AG04450 (cell line): ENCODE results near the gene TNFRSF17. TPM values are rescaled to one million over a fixed set of nuclear protein-coding genes. Genes with fewer than 3 reads are reported as not detected.
A peak's percentile ranks its signal among the peaks of the same experiment; 100 is the strongest.

Source experiments
- CTCF ChIA-PET: fragments of 300-600, 350-600 bp; formaldehyde crosslinking; extraction: SDS; loops from one replicate; lab custom pipeline; 2022; ENCODE audit warnings: antibody characterized with exemption, inconsistent platforms; lab: Charles Lee
- POLR2A ChIA-PET: fragments of 350-600 bp; formaldehyde crosslinking; extraction: SDS; loops from one replicate; lab custom pipeline; 2021; ENCODE audit warnings: antibody characterized with exemption, inconsistent platforms; lab: Yijun Ruan, JAX
- DNase-seq: peaks from one replicate; pipeline ENCODE4 v3.0.0-alpha.2; 2011; ENCODE audit warnings: low read depth, low spot score
- H3K27ac ChIP-seq: one replicate; pipeline ENCODE4 v1.5.1; 2012; ENCODE audit warnings: low read depth, low read length, control low read depth
- H3K27me3 ChIP-seq: one replicate; pipeline ENCODE4 v1.6.0; 2012; ENCODE audit warnings: low read length; ENCODE audit not compliant: control insufficient read depth, insufficient read depth
- H3K4me3 ChIP-seq: 2 replicates; pipeline ENCODE4 v1.5.1; 2011; ENCODE audit warnings: mild to moderate bottlenecking, low read depth, low read length, control low read depth
- H3K9me3 ChIP-seq: 2 replicates; pipeline ENCODE4 v1.5.1; 2012; ENCODE audit warnings: low read length; ENCODE audit not compliant: control insufficient read depth, insufficient read depth
- polyA plus RNA-seq: library from polyadenylated mRNA; depleted of rRNA; stranded (reverse); fragments of >200 nt; gene quantifications from 2 replicates; pipeline ENCODE4 v1.2.3, GENCODE V29; 2011
- TF ChIP-seq, protein P1 (sequence below): IDR thresholded peaks from 2 replicates; pipeline ENCODE4 v1.5.1; 2011; ENCODE audit warnings: low read depth, low read length, control low read depth, inconsistent platforms

The TNFRSF17 gene
- polyA plus RNA-seq, 1 experiment: not detected

DNA sequence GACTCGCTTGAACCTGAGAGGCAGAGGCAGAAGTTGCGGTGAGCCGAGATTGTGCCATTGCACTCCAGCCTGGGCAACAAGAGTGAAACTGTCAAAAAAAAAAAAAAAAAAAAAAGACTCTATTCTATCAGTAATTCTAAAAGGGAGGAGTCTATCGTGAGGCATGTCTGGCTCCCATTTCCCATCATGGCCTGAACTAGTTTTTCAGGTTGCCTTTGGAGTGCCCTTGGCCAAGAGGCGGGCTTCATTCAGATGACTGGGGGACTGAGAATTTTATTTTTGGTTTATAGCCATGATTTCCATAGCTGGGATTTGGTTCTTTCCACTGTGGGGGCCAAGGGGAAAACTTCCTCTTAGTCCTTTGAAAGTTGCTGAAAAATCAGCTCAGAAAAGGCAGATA, 8.1 kb downstream of the TNFRSF17 start:
- POLR2A ChIA-PET: no interaction called here
- no peak overlapping the region for H3K4me3 ChIP-seq
- no peak for DNase-seq

DNA sequence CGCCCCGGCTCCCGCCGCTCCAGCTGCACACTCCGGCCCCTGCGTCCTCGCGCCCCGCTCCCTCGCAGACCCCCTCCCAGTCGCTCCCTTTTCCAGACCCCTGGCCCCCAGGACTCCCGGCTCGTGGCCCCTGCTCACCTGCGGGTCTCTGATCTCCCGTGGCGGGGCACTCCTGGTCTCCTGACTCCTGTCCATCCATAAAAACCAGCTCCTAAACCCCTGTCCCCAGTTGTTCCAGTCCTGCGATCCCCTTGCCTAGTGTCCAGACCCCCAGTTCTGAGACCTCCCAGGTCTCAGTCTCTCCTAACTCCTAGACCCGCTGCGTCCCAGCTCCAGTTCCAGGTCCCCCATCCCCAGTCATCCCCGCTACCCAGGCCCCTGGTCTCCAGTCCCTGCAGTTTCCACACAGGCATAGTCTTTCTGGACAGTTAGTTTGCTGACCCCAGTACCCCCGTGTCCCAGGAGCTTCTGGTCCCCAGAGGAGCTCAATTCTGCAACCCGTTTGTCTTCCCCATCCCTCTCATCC, 11.9 kb downstream of the TNFRSF17 start:
- peak overlapping the region; percentile 76 for H3K4me3 ChIP-seq
- TF ChIP-seq, protein P1, sequence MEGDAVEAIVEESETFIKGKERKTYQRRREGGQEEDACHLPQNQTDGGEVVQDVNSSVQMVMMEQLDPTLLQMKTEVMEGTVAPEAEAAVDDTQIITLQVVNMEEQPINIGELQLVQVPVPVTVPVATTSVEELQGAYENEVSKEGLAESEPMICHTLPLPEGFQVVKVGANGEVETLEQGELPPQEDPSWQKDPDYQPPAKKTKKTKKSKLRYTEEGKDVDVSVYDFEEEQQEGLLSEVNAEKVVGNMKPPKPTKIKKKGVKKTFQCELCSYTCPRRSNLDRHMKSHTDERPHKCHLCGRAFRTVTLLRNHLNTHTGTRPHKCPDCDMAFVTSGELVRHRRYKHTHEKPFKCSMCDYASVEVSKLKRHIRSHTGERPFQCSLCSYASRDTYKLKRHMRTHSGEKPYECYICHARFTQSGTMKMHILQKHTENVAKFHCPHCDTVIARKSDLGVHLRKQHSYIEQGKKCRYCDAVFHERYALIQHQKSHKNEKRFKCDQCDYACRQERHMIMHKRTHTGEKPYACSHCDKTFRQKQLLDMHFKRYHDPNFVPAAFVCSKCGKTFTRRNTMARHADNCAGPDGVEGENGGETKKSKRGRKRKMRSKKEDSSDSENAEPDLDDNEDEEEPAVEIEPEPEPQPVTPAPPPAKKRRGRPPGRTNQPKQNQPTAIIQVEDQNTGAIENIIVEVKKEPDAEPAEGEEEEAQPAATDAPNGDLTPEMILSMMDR: no peak
- CTCF ChIA-PET: interaction anchor here (1.2 to 1.6 kb wide), 2 partner anchors 9 to 91 kb away, joined by 6 to 12 read pairs; no protein-coding TSS in a partner anchor
- no peak for DNase-seq
- H3K27me3 ChIP-seq: no peaks in the 10 kb centered on the region
- H3K9me3 ChIP-seq: no peaks in the 10 kb centered on the region; the same call in 1 of the 2 replicates
- POLR2A ChIA-PET: interaction anchor here (0.7 to 1.6 kb wide), 6 partner anchors 9 to 233 kb away, joined by 3 to 9 read pairs (median 4); no protein-coding TSS in a partner anchor
- peak overlapping the region; percentile 65 for H3K27ac ChIP-seq

More for the DNA sequence above, 8.1 kb downstream of the TNFRSF17 start:
- H3K27me3 ChIP-seq: no peaks in the 10 kb centered on the region
- CTCF ChIA-PET: interaction anchor here (1.0 to 2.8 kb wide), 3 partner anchors 14 to 95 kb away, joined by 3 to 26 read pairs (median 5); no protein-coding TSS in a partner anchor
- TF ChIP-seq, protein P1: no peak
- no peak overlapping the region for H3K27ac ChIP-seq
- H3K9me3 ChIP-seq: no peaks in the 10 kb centered on the region; the same call in 1 of the 2 replicates

DNA sequence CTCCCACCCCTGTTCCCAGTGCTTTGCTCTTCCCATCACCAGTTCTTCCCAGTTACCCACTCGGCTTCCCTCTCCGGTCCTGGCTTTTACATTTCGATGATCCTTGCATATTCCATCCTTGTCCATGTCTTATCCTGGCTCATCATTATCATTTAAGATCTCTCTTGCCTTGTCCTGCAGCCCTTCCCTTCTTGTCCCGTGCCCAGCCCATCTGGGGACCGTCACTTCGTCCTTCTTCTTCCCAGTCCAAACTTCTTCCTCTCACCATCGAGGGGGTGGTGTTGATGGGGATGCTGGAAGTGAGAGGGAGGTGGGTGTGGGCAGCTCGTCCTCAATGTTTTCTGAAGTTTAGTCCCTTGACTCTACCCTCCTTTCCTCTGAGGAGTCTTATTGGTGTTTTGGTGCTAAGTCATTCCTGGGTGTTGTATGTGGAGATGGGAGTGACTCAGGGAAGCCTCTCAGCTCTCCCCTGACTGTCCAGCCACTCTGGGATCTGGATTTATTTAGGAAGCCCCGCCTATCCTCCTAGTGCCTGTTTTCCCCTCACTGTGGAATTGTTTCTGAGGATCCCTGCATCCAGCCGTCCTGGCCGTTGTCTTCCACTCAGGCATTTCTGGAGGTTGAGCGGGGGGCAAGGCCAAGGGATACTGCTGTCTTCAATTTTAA, 12.5 kb downstream of the TNFRSF17 start:
- no peaks in the 10 kb centered on the region for H3K27me3 ChIP-seq
- TF ChIP-seq, protein P1: no peak
- peak overlapping the region; percentile 76 for H3K4me3 ChIP-seq
- POLR2A ChIA-PET: interaction anchor here (0.5 to 1.6 kb wide), 5 partner anchors 9 to 590 kb away, joined by 3 to 9 read pairs (median 5); no protein-coding TSS in a partner anchor
- CTCF ChIA-PET: interaction anchor here (1.2 to 1.6 kb wide), 2 partner anchors 10 to 90 kb away, joined by 6 to 12 read pairs; no protein-coding TSS in a partner anchor
- no peaks in the 10 kb centered on the region; the same call in 1 of the 2 replicates for H3K9me3 ChIP-seq
- DNase-seq: peak; percentile 56
- H3K27ac ChIP-seq: peak overlapping the region; percentile 65

DNA sequence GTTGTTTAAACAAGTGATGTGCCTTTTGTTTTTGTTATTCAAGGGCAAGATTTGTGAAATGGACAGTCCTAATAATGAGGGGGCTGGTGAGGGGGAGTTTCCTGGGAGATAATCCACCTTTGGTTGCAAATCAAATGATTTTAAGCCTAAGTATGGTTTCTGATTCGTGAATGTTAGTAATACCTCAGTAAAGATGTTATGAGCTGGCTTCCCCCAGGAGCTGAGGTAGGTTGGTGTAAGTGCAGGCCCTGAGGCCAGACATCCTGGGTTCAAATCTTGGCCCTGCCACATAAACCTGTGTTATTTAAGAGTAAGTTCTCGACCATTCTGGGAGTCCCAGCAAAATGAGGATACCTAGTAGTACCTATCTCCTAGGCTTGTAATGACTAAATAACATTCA, 13.1 kb downstream of the TNFRSF17 start:
- CTCF ChIA-PET: interaction anchor here (1.2 kb wide), 1 partner anchor 89 kb away, joined by 5 read pairs; no protein-coding TSS in a partner anchor
- POLR2A ChIA-PET: interaction anchor here (0.5 kb wide), 1 partner anchor 590 kb away, joined by 3 read pairs; no protein-coding TSS in a partner anchor
- peak overlapping the region; percentile 65 for H3K27ac ChIP-seq

More for the DNA sequence above, 13.1 kb downstream of the TNFRSF17 start:
- DNase-seq: no peak
- TF ChIP-seq, protein P1: no peak
- Histone ChIP-seq H3K4me3 (peak overlapping the region; percentile 76), H3K27me3 (no peaks in the 10 kb centered on the region), H3K9me3 (no peaks in the 10 kb centered on the region; the same call in 1 of the 2 replicates)
